ENCODE data around the gene ZP2. TPM values are rescaled to one million over a fixed set of nuclear protein-coding genes. Genes with fewer than 3 reads are reported as not detected.
"Not testable (repeated sequence)": the region's sequence is repeated elsewhere in the genome, so short reads cannot be mapped to it uniquely, and the experiment has no call there.

ZP2 gene
- total RNA-seq, 1 donor from 2014 or later = not detected

DNA sequence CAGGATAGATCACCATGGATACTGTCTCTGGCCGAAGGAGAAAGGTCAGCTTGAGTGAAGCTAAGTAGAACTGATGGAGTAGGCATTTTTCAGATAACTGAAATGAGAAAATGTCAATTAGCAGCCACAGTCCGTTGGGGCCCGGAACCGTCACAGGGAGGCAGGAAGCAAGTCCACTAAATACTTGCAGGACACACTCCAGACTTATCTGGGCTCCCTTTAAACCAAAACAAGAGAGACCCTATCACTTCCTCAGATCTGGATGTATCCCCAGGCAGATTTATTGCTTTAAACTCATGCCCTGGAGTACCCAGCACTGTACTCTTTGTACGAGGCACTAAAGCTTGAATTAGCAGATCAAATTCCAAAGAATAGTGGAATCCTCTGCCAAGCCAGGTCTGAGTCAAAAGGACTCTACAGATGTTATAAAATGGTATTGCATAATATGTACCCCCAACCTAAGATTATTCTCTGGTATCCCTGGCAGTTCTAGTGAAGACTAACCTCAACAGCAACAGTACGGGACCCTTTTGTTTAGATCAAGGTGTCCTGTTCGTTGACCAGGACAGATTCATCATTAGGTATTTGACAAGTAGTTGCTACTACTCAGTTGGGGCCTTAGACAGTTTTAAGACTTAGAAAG, 8.1 kb downstream of the ZP2 start:
- no peak overlapping the region for H3K4me3 Mint-ChIP-seq
- DNase-seq (ENCODE audit: low read depth, low spot score) = no peak
- H3K4me1 Mint-ChIP-seq = no peaks in the 10 kb centered on the region
- no peaks in the 10 kb centered on the region for H3K9me3 Mint-ChIP-seq
- H3K36me3 Mint-ChIP-seq (ENCODE audit: low read depth) = no peaks in the 10 kb centered on the region
- H3K27me3 Mint-ChIP-seq (ENCODE audit: low read depth) = peaks cover 48% of the 10 kb centered on the region
- TF ChIP-seq, protein P1, sequence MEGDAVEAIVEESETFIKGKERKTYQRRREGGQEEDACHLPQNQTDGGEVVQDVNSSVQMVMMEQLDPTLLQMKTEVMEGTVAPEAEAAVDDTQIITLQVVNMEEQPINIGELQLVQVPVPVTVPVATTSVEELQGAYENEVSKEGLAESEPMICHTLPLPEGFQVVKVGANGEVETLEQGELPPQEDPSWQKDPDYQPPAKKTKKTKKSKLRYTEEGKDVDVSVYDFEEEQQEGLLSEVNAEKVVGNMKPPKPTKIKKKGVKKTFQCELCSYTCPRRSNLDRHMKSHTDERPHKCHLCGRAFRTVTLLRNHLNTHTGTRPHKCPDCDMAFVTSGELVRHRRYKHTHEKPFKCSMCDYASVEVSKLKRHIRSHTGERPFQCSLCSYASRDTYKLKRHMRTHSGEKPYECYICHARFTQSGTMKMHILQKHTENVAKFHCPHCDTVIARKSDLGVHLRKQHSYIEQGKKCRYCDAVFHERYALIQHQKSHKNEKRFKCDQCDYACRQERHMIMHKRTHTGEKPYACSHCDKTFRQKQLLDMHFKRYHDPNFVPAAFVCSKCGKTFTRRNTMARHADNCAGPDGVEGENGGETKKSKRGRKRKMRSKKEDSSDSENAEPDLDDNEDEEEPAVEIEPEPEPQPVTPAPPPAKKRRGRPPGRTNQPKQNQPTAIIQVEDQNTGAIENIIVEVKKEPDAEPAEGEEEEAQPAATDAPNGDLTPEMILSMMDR (conservative IDR thresholded peaks at IDR 0.05) = no peak
- H3K27ac Mint-ChIP-seq (ENCODE audit: unreplicated experiment) = no peak overlapping the region

DNA sequence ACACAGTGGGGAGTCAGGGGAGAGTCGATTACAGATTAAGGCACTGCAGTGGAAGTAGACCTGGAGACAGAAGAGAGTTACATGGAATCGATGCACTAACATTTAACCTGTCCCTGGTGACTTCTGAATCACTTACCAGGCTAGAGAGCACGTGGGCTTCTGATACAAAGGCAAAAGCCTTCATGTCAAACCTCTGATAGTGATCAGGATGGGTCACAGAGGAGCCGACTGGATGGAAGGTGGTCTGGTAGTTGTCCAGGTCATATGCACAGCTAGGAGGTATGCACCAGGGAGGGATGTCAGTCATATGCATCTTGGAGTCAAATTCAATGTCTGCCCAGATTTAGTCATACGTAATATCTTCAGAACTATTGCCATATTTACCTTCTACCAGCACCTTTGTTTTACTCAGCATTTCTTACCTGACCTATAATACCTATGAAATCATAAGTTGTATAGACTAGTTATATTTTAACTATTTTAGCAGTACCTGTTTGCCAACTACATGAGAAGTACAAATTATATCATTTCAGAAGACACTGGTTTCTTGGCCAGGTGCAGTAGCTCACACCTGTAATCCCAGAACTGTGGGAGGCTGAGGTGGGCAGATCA, 11.7 kb downstream of the ZP2 start:
- no peak overlapping the region for H3K4me3 Mint-ChIP-seq
- H3K36me3 Mint-ChIP-seq (ENCODE audit: low read depth) = no peaks in the 10 kb centered on the region
- TF ChIP-seq, protein P1 (conservative IDR thresholded peaks at IDR 0.05) = no peak
- DNase-seq (ENCODE audit: low read depth, low spot score) = no peak
- peaks cover 49% of the 10 kb centered on the region for H3K27me3 Mint-ChIP-seq (ENCODE audit: low read depth)
- no peak overlapping the region for H3K27ac Mint-ChIP-seq (ENCODE audit: unreplicated experiment)
- H3K4me1 Mint-ChIP-seq = no peaks in the 10 kb centered on the region
- no peaks in the 10 kb centered on the region for H3K9me3 Mint-ChIP-seq

DNA sequence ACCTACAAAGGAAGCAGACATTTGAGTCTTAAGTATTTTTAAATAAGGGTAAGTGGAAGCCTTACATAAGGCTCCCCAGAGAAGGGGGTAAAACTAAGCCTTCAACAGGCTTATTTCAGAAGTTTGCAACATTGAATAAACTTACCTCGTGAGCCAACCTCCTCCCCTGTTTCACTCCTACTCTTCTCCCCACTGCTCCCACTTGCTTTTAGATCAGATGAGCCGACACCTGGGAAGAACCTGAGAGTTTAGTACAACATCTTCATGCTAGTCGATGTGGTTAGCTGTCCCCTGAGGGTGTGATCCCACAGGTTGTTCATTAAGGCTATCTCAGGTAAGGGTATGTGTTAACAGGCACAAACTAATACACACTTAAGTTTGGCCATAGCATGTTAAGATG, 13.8 kb downstream of the ZP2 start:
- Mint-ChIP-seq H3K9me3 (no peaks in the 10 kb centered on the region), H3K36me3 (ENCODE audit: low read depth) (no peaks in the 10 kb centered on the region), H3K27me3 (ENCODE audit: low read depth) (peaks cover 52% of the 10 kb centered on the region), H3K4me3 (no peak overlapping the region), H3K27ac (ENCODE audit: unreplicated experiment) (no peak overlapping the region), H3K4me1 (no peaks in the 10 kb centered on the region)
- no peak for DNase-seq (ENCODE audit: low read depth, low spot score)
- TF ChIP-seq, protein P1 (conservative IDR thresholded peaks at IDR 0.05) = no peak

DNA sequence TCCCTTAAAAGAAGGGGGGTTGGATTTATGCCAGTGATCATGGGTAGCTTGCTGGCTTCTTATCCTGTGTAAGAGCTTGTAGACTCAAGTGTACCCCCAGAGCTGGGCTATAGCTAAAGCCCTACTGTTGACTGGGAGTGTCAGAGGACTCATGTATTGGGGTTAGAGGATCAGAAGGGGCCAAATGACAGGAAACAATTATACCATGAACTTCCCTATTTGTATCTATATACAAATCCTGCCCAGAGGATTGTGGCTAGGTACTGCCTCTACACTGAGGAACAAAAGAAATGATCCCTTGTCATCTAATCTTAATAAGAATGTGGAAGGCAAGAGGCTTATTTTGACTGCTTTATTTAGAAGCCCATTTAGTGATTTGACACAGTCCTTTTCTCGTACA, 14.3 kb downstream of the ZP2 start:
- Mint-ChIP-seq H3K27ac (ENCODE audit: unreplicated experiment) (no peak overlapping the region), H3K27me3 (ENCODE audit: low read depth) (peaks cover 51% of the 10 kb centered on the region)
- TF ChIP-seq, protein P1 (conservative IDR thresholded peaks at IDR 0.05) = no peak

DNA sequence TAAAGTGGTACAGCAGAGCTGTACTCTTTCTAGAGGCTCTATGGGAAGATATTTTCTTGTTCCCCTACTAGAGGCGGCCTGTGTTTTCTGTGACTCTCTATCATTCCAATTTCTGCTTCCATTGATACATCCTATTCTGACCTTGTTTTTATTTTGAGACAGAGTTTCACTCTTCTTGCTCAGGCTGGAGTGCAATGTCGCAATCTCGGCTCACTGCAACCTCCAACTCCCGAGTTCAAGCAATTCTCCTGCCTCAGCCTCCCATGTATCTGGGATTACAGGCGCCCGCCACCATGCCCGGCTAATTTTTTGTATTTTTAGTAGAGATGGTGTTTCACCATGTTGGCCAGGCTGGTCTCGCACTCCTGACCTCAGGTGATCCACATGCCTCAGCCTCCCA, 16.0 kb downstream of the ZP2 start:
- H3K4me1 Mint-ChIP-seq; H3K27ac Mint-ChIP-seq (ENCODE audit: unreplicated experiment); H3K4me3 Mint-ChIP-seq; H3K36me3 Mint-ChIP-seq (ENCODE audit: low read depth); H3K9me3 Mint-ChIP-seq; DNase-seq (ENCODE audit: low read depth, low spot score): not testable (repeated sequence)
- H3K27me3 Mint-ChIP-seq (ENCODE audit: low read depth) = peaks cover 41% of the 10 kb centered on the region

More for the DNA sequence above, 14.3 kb downstream of the ZP2 start:
- H3K4me1 Mint-ChIP-seq = no peaks in the 10 kb centered on the region
- no peak overlapping the region for H3K4me3 Mint-ChIP-seq
- no peaks in the 10 kb centered on the region for H3K36me3 Mint-ChIP-seq (ENCODE audit: low read depth)
- no peaks in the 10 kb centered on the region for H3K9me3 Mint-ChIP-seq
- DNase-seq (ENCODE audit: low read depth, low spot score) = no peak

DNA sequence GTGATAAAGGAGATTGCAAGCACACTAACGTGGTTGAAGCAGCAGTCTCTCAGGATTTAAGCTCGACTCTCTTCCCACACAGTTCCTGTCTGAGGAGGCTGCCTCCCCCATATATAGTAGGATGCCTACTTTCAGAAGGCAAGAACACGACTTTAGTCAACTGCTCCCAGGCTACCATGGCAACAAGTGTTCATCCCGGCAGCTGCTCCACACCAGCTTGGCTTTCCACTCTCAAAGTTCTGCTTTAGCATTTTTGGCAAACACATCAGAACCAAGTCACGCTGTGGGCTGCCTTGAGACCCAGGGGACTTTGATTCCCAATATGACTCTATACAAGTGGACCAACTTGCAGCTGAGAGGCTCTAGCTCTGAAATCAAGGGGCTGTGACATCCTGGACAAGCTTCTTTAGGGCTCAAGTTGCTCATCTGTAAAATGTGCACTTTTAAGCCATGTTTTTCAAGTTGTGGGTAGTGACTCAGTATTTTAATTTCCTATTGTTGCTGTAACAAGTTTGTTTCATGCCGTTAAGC, 16.5 kb downstream of the ZP2 start:
- H3K4me3 Mint-ChIP-seq = no peak overlapping the region
- TF ChIP-seq, protein P1 (conservative IDR thresholded peaks at IDR 0.05) = no peak
- no peaks in the 10 kb centered on the region for H3K36me3 Mint-ChIP-seq (ENCODE audit: low read depth)
- H3K9me3 Mint-ChIP-seq = peaks cover 3% of the 10 kb centered on the region
- H3K4me1 Mint-ChIP-seq = no peaks in the 10 kb centered on the region
- no peak for DNase-seq (ENCODE audit: low read depth, low spot score)
- peaks cover 44% of the 10 kb centered on the region for H3K27me3 Mint-ChIP-seq (ENCODE audit: low read depth)
- no peak overlapping the region for H3K27ac Mint-ChIP-seq (ENCODE audit: unreplicated experiment)

Data from neural crest cell (in vitro differentiated cells).